Activated T-cell treated with anti-CD3 and anti-CD28 coated beads, Interleukin-2, amount 50 U/mL, for 72 hours (primary cell): ENCODE data around the gene MFAP2. TPM values are rescaled to one million over a fixed set of nuclear protein-coding genes. Genes with fewer than 3 reads are reported as not detected.

Experiments
- ATAC-seq, 2 donors: fragments of 150-1000 bp; cut with Tn5 transposase; replicated peaks in 1 of 2; 2 replicates each; pipeline ENCODE4 v1.10.0; 2021; ENCODE audit warnings: moderate library complexity in 2 of 2, mild to moderate bottlenecking in 1 of 2
- DNase-seq, 2 donors: peaks; one replicate each; pipeline ENCODE4 v3.0.0; 2021 to 2022; ENCODE audit warnings: mixed read lengths in 1 of 2
- H3K27ac Mint-ChIP-seq: one replicate; pipeline ENCODE4 v1.8.0; 2022; ENCODE audit warnings: mild to moderate bottlenecking, moderate library complexity, mixed read lengths
- H3K27me3 Mint-ChIP-seq: one replicate; pipeline ENCODE4 v1.8.0; 2022; ENCODE audit warnings: low read depth, mixed read lengths
- H3K36me3 Mint-ChIP-seq, 2 donors: one replicate each; pipeline ENCODE4 v1.8.0; 2022; ENCODE audit warnings: mixed read lengths in 2 of 2, mild to moderate bottlenecking in 1 of 2; ENCODE audit not compliant: insufficient read depth in 2 of 2
- H3K4me1 Mint-ChIP-seq: one replicate; pipeline ENCODE4 v1.8.0; 2022; ENCODE audit warnings: low read depth, mixed read lengths
- H3K4me3 Mint-ChIP-seq, 2 donors: one replicate each; pipeline ENCODE4 v1.8.0; 2022; ENCODE audit warnings: mild to moderate bottlenecking in 2 of 2, mixed read lengths in 2 of 2, moderate library complexity in 2 of 2
- H3K9me3 Mint-ChIP-seq, 2 donors: one replicate each; pipeline ENCODE4 v1.8.0; 2022; ENCODE audit warnings: mixed read lengths in 2 of 2
- total RNA-seq, 2 donors: library from RNA; stranded (reverse); gene quantifications; one replicate each; pipeline ENCODE4 v1.2.3, GENCODE V29; 2022

MFAP2 gene
- total RNA-seq, 2 donors from 2014 or later: 0.37 to 0.67 TPM

GRCh38 chr1:17001760-17002523 is 21.5 kb upstream of the MFAP2 start:
- Mint-ChIP-seq H3K9me3 (no peaks in the 10 kb centered on the region), H3K4me1 (no peaks in the 10 kb centered on the region), H3K4me3 (no peak overlapping the region), H3K36me3 (no peaks in the 10 kb centered on the region), H3K27ac (no peak overlapping the region), H3K27me3 (no peaks in the 10 kb centered on the region)
- no peak for DNase-seq
- ATAC-seq: no peak

GRCh38 chr1:16999863-17000262 is 19.4 kb upstream of the MFAP2 start:
- Mint-ChIP-seq H3K27ac (no peak overlapping the region), H3K36me3 (no peaks in the 10 kb centered on the region), H3K4me3 (no peak overlapping the region), H3K27me3 (no peaks in the 10 kb centered on the region), H3K4me1 (no peaks in the 10 kb centered on the region), H3K9me3 (no peaks in the 10 kb centered on the region)
- DNase-seq (no peak), ATAC-seq (no peak)

- ATAC-seq (no peak), DNase-seq (no peak)
- Mint-ChIP-seq H3K27ac (no peak overlapping the region), H3K4me1 (no peaks in the 10 kb centered on the region), H3K27me3 (no peaks in the 10 kb centered on the region), H3K36me3 (no peaks in the 10 kb centered on the region), H3K9me3 (no peaks in the 10 kb centered on the region), H3K4me3 (no peak overlapping the region)
Measured at GRCh38 chr1:16998589-16998988, 18.2 kb upstream of the MFAP2 start.

GRCh38 chr1:16996845-16997244 is 16.4 kb upstream of the MFAP2 start:
- Mint-ChIP-seq H3K4me3 (no peak overlapping the region), H3K9me3 (no peaks in the 10 kb centered on the region), H3K27me3 (no peaks in the 10 kb centered on the region), H3K27ac (no peak overlapping the region), H3K4me1 (no peaks in the 10 kb centered on the region), H3K36me3 (no peaks in the 10 kb centered on the region)
- DNase-seq (no peak), ATAC-seq (no peak)

GRCh38 chr1:16993521-16994038 is 13.2 kb upstream of the MFAP2 start:
- no peaks in the 10 kb centered on the region for H3K9me3 Mint-ChIP-seq
- no peaks in the 10 kb centered on the region for H3K4me1 Mint-ChIP-seq
- H3K36me3 Mint-ChIP-seq: no peaks in the 10 kb centered on the region
- H3K27me3 Mint-ChIP-seq: no peaks in the 10 kb centered on the region
- H3K4me3 Mint-ChIP-seq: no peak overlapping the region
- ATAC-seq (no peak), DNase-seq (no peak)
- H3K27ac Mint-ChIP-seq: no peak overlapping the region

- Mint-ChIP-seq H3K27ac (no peak overlapping the region), H3K27me3 (no peaks in the 10 kb centered on the region), H3K4me1 (no peaks in the 10 kb centered on the region), H3K4me3 (no peak overlapping the region), H3K9me3 (no peaks in the 10 kb centered on the region), H3K36me3 (peaks cover 0 to 1% of the 10 kb centered on the region in 2 donors)
- ATAC-seq (no peak), DNase-seq (no peak)
Measured at GRCh38 chr1:16992675-16993074, 12.3 kb upstream of the MFAP2 start.

GRCh38 chr1:16992102-16992501 is 11.7 kb upstream of the MFAP2 start:
- peaks cover 0 to 1% of the 10 kb centered on the region in 2 donors for H3K36me3 Mint-ChIP-seq
- H3K27me3 Mint-ChIP-seq: no peaks in the 10 kb centered on the region
- ATAC-seq: no peak
- no peaks in the 10 kb centered on the region for H3K4me1 Mint-ChIP-seq
- H3K27ac Mint-ChIP-seq: no peak overlapping the region
- no peaks in the 10 kb centered on the region for H3K9me3 Mint-ChIP-seq
- DNase-seq: no peak
- no peak overlapping the region for H3K4me3 Mint-ChIP-seq

GRCh38 chr1:16991571-16991970 is 11.2 kb upstream of the MFAP2 start:
- ATAC-seq: no peak
- H3K9me3 Mint-ChIP-seq: no peaks in the 10 kb centered on the region
- no peak overlapping the region for H3K4me3 Mint-ChIP-seq

GRCh38 chr1:16989676-16990391 is 9.4 kb upstream of the MFAP2 start:
- Mint-ChIP-seq H3K36me3 (peaks cover 0 to 1% of the 10 kb centered on the region in 2 donors), H3K4me1 (no peaks in the 10 kb centered on the region), H3K27ac (no peak overlapping the region), H3K9me3 (no peaks in the 10 kb centered on the region), H3K27me3 (no peaks in the 10 kb centered on the region), H3K4me3 (no peak overlapping the region)
- DNase-seq: no peak
- no peak for ATAC-seq

More at GRCh38 chr1:16991571-16991970, 11.2 kb upstream of the MFAP2 start:
- Mint-ChIP-seq H3K27me3 (no peaks in the 10 kb centered on the region), H3K4me1 (no peaks in the 10 kb centered on the region), H3K27ac (no peak overlapping the region), H3K36me3 (peaks cover 0 to 1% of the 10 kb centered on the region in 2 donors)
- no peak for DNase-seq

- Mint-ChIP-seq H3K4me3 (no peak overlapping the region), H3K27me3 (peaks cover 3% of the 10 kb centered on the region), H3K9me3 (no peaks in the 10 kb centered on the region), H3K27ac (no peak overlapping the region), H3K4me1 (no peaks in the 10 kb centered on the region), H3K36me3 (peaks cover 0 to 1% of the 10 kb centered on the region in 2 donors)
- ATAC-seq (no peak), DNase-seq (no peak)
Measured at GRCh38 chr1:16988210-16988609, 7.8 kb upstream of the MFAP2 start.

- Mint-ChIP-seq H3K4me1 (no peaks in the 10 kb centered on the region), H3K27me3 (peaks cover 7% of the 10 kb centered on the region), H3K9me3 (no peaks in the 10 kb centered on the region), H3K36me3 (peaks cover 0 to 1% of the 10 kb centered on the region in 2 donors), H3K27ac (no peak overlapping the region), H3K4me3 (no peak overlapping the region)
- no peak for DNase-seq
- ATAC-seq: no peak
Measured at GRCh38 chr1:16986962-16987361, 6.5 kb upstream of the MFAP2 start.

- DNase-seq: no peak
- no peak overlapping the region for H3K27ac Mint-ChIP-seq
- no peaks in the 10 kb centered on the region for H3K9me3 Mint-ChIP-seq
- H3K4me3 Mint-ChIP-seq: no peak overlapping the region
- peaks cover 10% of the 10 kb centered on the region for H3K27me3 Mint-ChIP-seq
- ATAC-seq: no peak
- H3K36me3 Mint-ChIP-seq: peaks cover 0 to 1% of the 10 kb centered on the region in 2 donors
- H3K4me1 Mint-ChIP-seq: no peaks in the 10 kb centered on the region
Measured at GRCh38 chr1:16986560-16986959, 6.1 kb upstream of the MFAP2 start.

- H3K4me3 Mint-ChIP-seq: no peak overlapping the region
- peaks cover 0 to 1% of the 10 kb centered on the region in 2 donors for H3K36me3 Mint-ChIP-seq
- ATAC-seq: no peak
- no peaks in the 10 kb centered on the region for H3K9me3 Mint-ChIP-seq
- DNase-seq: no peak
- H3K27me3 Mint-ChIP-seq: peaks cover 14% of the 10 kb centered on the region
- no peak overlapping the region for H3K27ac Mint-ChIP-seq
- peaks cover 4% of the 10 kb centered on the region for H3K4me1 Mint-ChIP-seq
Measured at GRCh38 chr1:16986113-16986512, 5.7 kb upstream of the MFAP2 start.
